Stimulated activated CD8-positive, alpha-beta memory T cell treated with anti-CD3 and anti-CD28 coated beads, Interleukin-4, amount 100 ng/mL, for 48 hours (primary cell): ENCODE results near the gene CD302.
"Not testable (repeated sequence)": the region's sequence is repeated elsewhere in the genome, so short reads cannot be mapped to it uniquely, and the experiment has no call there.

Source experiments
- DNase-seq: peaks from one replicate; pipeline ENCODE4 v3.0.0-alpha.2; 2020

The CD302 gene

GRCh38 chr2:159792599-159792998 is 5.4 kb downstream of the CD302 start:
- no peak for DNase-seq

DNA sequence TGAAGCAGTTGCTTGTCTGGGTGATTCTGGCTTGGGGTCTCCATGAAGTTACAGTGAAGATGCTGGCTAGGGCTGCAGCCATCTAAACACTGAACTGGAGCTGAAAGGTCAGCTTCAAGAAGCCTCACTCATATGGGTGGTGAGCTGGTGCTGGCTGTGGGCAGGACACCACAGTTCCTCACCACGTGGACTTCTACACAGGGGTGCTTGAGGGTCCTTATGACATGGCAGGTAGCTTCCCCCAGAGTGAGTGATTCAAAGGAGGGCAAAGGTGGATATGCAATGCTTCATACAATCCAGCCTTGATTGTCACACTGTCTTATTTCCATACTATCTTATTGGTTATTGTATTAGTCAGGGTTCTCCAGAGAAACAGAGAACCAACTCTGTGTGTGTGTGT is 6.0 kb downstream of the CD302 start:
- no peak for DNase-seq

DNA sequence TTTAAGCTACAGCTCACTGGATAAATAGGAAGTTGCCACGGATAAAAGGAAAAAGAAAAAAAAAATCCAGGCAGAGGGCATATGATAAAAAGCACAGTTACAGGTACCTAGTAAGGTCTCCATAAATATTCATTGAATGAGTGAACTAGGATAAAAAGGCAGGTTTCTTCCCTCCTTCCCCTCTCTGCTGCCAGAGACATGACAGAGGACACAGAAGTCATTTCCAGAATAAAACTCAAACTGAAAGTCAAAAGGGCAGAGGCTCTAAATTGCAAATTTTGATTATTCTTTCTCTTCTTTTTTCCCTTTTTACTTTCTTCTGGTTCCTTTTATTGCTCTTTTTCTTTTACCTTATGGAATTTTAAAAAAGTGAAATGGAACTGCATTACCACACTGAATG is 7.7 kb downstream of the CD302 start:
- no peak for DNase-seq

DNA sequence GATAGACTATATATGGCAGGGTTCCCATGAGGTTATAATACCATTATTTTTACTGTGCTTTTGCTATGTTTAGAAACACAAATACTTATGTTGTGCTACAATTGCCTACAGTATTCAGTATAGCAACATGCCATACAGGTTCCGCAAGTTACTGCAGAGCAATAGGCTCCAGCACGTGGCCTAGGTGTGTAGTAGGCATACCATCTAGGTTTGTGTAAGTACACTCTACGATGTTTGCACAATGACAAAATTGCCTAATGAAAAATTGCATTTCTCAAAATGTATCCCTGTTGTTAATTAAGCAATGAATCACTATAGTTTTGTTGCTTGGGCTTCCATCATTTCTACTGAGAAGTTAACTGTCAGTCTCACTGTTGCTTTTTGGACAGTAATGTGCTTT is 9.8 kb downstream of the CD302 start:
- DNase-seq, result no peak

GRCh38 chr2:159787647-159788046 is 10.4 kb downstream of the CD302 start:
- DNase-seq, result not testable (repeated sequence)

DNA sequence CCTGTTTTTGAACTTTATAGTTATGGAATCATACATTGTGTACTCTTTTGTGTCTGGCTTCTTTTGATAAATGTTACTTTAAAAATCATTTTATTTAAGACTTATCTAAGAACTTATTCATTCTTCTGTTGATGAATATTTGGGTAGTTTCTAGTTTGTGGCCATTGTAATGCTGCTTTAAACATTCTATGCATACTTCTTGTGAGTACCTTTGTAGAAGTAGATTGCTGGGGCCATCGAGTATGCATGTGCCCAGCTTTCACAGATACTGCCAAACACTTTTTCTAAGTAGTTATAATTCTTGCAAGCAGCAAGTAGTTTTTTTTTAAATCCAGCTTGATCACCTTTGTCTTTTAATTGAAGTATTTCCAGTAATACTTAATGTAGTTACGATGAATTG is 11.1 kb downstream of the CD302 start:
- no peak for DNase-seq

GRCh38 chr2:159785195-159785594 is 12.8 kb downstream of the CD302 start:
- no peak for DNase-seq

DNA sequence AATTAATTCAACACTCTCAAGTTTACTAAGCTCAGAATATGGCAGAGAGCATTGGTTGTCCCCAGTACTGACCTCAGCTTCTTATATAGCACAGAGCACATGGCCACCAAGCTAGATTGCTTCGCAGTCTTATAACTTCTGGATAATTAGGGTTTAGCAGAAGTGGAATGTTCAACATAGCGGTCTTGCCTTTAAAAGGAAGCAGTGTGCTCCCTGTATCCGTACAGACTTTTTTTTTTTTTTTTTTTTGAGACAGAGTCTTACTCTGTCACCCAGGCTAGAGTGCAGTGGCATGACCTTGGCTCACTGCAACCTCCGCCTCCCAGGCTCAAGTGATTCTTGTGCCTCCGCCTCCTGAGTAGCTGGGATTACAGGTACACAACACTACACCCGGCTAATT is 13.3 kb downstream of the CD302 start:
- DNase-seq, result not testable (repeated sequence)

DNA sequence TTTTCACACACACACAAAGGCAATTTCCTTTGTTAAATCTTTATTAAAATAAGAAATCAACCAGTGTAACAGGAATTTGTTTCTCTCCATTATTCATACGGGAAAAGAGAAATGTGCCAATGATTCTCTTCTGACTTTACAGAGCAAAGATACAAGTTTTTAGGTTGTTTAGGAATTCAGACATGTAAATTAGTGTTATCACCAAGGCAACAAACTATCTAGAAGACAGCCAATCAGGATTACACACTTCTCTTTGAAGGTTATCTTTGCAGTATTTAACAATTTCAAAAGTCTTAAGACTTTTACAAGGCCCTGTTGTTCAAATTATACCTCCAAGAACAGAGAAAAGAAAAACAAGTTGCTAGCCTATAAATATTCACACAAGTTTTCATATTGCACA is 14.5 kb downstream of the CD302 start:
- no peak for DNase-seq

DNA sequence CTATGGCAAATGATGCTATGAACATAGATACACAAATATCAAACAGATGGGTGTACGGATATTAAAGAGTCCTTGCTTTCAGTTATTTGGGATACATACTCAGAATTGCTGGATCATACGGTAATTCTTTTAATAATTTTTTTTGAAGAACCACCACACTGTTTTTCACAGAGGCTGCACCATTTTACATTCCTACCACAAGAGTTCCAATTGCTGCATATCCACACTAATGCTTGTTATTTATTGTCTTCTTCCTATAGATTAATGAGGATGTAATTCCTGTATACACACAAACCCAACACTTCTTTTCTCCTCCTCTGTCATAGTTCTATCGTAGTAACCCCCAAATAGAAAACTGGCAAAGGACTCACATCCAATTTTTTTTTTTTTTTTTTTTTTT is 21.7 kb downstream of the CD302 start:
- no peak for DNase-seq

GRCh38 chr2:159775021-159775420 is 23.0 kb downstream of the CD302 start:
- DNase-seq, result no peak

DNA sequence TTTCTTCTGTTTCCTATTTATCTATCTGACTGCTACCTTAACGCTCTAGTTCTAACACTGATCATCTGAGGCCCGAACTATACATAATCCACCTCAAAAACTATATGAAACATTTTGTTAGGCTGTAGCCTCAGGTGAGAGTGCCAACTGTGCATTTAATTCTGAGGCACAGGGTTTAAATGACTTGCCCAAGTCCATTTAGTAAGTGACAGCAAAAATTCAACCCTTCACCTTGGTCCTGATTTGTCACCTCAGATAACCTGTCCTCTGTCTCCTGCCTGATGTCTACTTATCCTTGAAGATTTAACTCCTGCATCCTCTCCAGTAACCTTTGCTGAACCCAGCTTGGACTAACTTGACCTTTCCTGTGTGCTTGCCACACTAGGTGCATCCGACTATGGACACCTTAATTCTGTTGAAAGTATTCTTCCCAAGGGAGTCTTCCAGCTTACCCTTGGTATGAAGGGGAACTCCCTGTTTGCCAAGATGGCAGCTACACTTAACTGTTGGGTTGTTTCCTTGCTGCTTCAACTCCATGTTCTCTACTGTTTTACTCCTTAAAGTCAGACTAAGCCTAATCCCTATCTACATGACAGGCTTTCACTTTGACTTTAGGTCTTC is 23.5 kb downstream of the CD302 start:
- DNase-seq, result no peak

- DNase-seq, result no peak
Observed at GRCh38 chr2:159773886-159774285, 24.1 kb downstream of the CD302 start.

GRCh38 chr2:159773426-159773825 is 24.6 kb downstream of the CD302 start:
- DNase-seq, result no peak

DNA sequence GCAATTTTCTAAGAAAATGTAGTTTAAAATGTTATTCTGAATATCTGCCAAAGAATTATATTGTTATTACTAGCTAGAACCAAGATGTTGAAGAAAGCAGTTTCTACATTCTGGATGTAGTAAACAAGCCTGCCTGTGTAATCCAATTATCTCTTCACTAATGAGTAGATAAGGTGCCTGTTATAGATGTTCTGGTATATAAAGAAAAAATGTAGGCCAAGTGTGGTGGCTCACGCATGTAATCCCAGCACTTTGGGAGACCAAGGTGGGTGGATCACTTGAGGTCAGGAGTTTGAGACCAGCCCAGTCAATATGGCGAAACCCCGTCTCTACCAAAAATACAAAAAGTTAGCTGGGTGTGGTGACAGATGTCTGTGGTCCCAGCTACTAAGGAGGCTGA is 28.9 kb downstream of the CD302 start:
- DNase-seq, result no peak

DNA sequence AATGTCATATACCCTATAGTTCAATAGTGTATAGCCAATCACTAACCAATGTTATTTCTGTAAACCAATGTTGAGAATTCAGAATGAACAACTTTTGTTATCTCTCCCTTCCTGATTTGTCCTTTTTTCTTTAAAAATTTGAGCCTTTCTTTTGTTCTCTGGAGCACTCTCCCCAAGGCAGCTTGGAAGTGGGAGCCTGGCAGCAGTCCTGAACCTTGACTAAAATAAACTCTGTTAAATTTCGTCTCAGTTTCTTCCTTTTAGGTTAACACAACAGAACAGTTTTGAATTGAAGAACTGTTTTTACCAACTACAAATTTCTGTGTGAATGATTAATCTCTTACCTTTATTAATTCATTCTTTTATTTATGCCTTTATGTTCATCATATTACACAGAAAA is 35.9 kb downstream of the CD302 start:
- DNase-seq, result no peak

- DNase-seq, result no peak
Observed at GRCh38 chr2:159760326-159760725, 37.7 kb downstream of the CD302 start.

DNA sequence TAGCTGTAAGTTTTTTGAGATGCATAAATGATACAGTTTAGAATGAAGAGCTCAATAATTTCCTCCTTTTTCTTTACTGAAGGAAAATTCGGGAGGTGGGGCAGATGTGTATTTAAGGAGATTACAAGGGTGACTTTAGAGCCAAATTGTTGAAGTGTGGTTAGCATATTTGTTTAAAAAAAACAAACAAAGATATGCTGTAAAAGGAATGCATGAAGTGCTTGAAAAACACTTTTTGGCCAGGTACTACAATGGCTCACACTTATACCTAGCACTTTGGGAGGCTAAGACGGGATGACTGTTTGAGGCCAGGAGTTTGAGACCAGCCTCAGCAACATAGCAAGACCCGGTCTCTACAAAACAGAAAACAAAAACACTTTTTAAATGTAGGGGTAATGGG is 38.4 kb downstream of the CD302 start:
- DNase-seq, result no peak

DNA sequence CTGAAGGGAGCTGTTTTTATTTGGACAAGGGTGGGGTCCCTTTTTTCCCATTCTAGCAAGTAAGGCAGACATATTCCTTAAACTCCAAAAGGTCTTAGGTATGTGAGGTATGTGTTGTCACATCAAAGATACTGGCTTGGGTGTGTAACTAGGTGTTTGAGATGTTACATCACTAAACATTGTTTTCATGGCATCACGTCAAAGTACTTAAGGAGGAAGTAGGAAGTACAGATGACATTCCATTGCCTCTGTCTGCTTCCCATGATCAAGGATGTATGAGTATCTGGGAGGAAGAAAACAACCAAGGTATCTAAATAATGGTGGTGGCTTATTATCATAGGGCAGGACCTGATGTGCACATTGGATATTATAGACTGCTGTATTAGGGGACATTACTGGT is 39.3 kb downstream of the CD302 start:
- DNase-seq, result no peak

- no peak for DNase-seq
Observed at GRCh38 chr2:159758239-159758638, 39.8 kb downstream of the CD302 start.

- no peak for DNase-seq
Observed at GRCh38 chr2:159755788-159756187, 42.2 kb downstream of the CD302 start.

- DNase-seq, result no peak
Observed at GRCh38 chr2:159755014-159755413, 43.0 kb downstream of the CD302 start.

- DNase-seq, result no peak
Observed at GRCh38 chr2:159753797-159754196, 44.2 kb downstream of the CD302 start.

DNA sequence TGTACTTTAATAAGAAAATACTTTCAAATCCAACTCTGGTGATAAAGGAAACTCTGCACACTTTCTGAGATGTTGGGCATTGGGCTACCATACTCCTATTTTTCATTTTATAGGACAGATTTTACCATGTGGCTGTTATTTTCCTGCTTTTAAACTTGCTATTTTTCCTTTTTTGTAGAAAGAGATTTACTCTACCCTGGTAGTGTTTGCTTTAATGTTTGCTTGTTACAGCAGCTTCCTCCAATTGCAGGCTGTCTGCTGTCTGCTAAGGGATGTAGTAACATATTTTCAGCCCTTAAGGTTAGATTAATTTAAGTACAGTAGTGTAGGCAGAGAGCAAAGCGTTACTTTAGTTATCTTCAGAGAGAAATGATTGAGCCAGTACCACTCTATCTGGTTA is 47.1 kb downstream of the CD302 start:
- no peak for DNase-seq

- DNase-seq, result no peak
Observed at GRCh38 chr2:159748089-159748488, 49.9 kb downstream of the CD302 start.

DNA sequence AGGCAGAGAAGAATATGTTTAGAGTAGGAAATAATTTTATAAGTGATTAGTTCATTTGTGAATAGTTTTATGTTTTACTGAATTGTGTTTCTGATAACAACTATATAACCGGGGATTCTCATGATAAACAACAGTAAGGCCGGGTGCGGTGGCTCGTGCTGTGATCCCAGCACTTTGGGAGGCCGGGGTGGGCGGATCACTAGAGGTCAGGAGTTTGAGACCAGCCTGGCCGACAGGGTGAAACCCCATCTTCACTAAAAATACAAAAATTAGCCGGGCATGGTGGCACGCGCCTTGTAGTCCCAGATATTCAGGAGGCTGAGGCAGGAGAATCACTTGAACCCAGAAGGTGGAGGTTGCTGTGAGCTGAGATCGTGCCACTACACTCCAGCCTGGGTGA is 52.8 kb downstream of the CD302 start:
- not testable (repeated sequence) for DNase-seq
